GM21447 (cell line): ENCODE measurements around the gene ASB6.

Source experiments
- ATAC-seq: cut with Tn5 transposase; IDR thresholded peaks from one replicate; pipeline ENCODE4 v1.9.1; 2021; ENCODE audit not compliant: unreplicated experiment

The ASB6 gene, protein sequence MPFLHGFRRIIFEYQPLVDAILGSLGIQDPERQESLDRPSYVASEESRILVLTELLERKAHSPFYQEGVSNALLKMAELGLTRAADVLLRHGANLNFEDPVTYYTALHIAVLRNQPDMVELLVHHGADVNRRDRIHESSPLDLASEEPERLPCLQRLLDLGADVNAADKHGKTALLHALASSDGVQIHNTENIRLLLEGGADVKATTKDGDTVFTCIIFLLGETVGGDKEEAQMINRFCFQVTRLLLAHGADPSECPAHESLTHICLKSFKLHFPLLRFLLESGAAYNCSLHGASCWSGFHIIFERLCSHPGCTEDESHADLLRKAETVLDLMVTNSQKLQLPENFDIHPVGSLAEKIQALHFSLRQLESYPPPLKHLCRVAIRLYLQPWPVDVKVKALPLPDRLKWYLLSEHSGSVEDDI

DNA sequence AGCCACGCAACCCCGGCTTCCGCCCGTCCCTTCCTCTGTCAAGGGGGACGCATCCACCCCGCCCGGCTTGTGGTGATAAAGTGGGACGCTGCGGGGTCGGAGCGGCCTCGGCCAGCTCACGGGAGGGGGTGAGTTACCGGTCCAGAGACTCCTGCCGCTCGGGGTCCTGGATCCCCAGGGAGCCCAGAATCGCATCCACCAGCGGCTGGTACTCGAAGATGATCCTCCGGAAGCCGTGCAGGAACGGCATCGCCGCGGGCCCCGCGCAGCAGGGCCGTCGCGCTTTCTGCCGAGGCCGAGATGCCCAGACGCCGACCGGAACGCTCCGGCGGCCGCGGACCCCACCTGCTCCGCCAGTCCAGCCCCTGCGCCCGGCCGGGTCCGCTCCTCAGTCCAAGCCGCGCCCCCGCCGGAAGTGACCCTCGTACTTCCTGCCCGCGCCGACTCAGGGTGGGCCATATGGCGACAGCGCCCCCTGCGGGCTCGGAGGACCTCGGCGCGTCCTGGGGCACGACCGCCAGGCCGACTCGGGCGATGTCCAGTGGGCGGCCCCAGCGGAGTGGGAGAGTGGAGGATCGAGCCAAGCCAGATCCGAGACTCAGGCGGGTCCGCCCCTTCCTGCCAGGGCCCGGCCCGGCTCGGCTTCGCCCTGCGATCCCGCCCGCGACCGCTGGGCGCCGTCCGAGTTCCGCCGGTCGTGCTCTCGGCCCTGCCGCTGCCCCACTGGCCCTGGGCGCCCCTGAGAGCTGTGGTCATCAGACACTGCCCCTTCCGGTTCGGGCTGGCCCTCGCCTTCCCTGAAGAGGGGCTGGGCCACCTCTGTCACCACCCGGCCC lies at the start of gene ASB6:
TSS of gene ASB6 (minus strand) at position 402 of the 836 bp plus-strand sequence. CDS start at position 250, 152 bp downstream.
- peak; percentile 76 for ATAC-seq

DNA sequence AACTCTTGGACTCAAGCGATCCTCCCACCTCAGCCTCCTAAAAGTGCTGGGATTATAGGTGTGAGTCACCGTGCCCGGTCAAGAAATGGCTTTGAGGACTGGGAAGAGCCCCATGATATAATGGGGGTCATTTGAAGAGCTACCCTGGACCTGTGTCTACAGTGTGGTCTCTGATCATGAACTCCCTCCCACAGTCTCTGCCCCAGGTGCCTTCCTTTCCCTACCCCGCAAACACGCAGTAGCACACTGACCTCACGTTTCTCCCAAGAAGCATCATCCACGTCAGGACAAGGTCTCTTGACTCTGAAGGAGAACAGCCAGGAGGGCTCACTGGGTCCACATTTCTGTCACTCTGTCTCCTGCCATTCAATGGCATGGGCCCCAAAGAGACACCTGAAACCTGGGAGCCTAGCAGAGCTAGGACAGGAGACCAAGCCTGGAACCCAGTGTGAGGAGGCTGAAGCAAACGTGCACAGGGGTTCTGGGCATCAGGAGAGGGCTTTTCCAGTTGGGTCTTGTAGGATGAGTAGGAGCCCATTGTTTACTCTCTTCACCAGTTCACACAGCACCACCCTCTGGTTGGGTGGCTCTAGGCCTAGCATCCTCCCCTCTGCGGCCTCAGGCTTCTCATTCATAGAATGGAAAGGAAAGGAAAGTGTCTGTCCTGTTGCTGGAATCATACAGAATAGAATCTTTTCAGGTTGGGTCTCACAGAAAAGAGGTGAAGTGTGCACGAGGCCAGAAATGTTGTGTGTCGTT lies 46.5 kb upstream of the ASB6 start:
- no peak for ATAC-seq

DNA sequence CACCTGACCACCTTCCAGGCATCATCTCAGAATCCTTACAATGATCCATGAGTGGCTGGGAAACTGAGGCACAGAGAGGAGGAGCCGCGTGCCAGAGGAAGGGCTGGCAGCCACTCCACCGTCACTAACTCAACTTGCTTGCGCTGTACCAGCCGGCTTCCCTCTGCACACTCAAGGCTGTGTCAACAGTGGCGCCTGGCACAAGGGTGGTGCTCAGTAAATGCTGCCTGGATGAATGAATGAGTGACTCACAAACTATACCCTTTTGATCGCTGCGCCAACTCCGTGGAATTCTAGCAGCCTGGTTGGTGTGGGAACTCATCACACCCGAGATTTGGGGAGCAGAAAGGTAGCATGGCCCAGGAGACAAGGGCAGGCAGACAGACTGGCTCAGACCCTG lies 45.4 kb upstream of the ASB6 start:
- ATAC-seq = no peak

DNA sequence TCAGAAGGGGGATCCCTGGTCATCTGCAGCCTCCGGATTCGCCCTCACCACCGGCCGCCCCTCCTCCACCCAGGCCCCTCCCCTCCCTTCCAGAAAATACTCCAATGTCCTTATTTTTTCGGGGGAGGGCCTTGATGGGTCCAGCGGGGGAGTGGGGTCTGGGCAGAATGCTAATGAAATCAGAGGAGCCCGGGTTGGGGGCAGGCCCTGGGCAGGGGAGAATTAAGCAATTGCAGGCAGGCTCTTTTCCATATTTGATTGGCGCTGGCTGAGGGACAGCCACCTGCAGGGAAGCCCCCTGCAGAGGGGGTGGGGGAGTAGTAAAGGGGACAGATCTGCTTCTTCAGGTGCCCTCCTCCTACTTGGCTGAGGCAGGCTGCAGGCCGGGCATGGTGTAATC lies 44.8 kb upstream of the ASB6 start:
- ATAC-seq = no peak

DNA sequence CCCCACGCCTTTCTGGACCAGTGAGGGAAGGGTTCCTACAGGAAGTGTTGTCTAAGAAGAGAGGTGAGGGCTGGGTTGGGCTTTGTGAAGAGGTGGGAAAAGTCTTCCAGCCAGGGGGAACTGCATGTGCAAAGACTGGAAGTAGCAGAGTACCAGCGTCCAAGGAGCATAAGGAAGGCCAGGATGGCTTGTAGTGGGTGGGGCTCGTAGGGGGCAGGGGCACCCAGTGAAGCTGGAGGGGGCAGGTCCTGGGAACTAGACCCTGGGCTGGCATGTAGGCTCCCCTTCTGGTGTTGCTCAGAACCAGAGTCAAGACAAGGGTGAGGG lies 43.9 kb upstream of the ASB6 start:
- ATAC-seq = no peak

DNA sequence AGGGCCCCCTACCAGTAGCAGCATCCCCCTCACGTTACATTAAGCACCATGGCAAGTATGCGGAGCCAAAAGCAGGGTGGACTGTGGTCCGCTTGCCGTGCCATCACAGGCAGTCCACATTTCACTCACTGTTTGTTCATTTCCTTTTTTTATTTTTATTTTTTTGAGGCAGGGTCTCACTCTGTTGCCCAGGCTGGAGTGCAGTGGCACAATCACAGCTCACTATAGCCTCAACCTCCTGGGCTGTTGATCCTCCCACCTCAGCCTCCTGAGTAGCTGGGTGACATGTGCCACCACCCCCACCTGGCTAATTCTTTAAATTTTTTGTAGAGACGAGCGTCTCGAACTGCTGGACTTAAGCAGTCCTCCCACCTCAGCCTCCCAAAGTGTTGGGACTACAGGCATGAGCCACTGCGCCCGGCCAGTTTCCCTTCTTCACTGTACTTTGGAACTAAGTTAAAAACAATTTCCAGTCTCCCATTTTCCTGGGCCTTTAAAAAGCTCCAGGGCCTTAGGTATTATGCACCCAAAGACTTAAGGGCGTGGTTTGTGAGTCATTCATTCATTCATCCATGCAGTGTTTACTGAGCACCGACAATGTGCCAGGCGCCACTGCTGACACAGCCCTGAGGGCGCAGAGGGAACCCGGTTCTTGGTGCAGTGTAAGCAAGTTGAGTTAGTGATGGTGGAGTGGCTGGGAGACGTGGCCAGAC lies 43.4 kb upstream of the ASB6 start:
- no peak for ATAC-seq

DNA sequence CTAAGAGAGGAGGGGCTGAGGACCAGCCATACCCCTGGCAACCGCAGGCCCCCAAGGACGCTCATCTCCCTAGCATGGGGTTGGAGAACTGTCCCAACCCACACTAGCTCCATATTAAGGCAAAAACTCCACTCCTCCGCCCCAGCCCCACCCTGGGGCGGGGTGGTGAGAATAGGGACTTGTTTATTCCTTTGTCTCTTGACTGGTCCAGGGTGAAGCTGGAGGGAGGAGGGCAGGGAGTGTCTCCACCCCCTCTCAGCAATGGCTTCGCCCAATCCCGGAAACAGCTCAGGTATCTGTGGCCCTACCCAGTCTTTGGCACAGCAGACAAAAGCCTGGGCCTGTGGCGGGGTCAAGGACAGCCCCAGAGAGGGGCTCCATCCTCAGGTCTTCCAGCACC lies 40.4 kb upstream of the ASB6 start:
- no peak for ATAC-seq

DNA sequence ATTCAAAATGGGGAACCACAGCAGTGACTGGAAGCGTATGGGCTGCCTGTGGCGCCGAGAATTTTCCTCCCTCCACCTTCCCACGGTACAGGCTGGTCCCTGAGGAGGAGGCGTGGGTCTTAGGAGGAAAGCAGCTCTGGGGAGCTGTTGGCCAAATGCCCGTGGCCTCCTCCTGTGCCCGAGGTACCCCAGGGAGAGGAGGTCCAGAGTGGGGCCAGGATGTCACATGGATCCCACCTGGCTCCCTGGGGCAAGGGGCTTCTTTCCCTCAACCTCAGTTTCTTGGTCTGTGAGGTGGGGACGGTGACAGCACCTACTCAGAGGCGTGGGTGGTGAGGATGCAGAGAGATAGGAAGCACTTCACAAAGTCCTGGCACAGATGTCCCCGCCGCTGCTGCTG lies 40.0 kb upstream of the ASB6 start:
- ATAC-seq = no peak

DNA sequence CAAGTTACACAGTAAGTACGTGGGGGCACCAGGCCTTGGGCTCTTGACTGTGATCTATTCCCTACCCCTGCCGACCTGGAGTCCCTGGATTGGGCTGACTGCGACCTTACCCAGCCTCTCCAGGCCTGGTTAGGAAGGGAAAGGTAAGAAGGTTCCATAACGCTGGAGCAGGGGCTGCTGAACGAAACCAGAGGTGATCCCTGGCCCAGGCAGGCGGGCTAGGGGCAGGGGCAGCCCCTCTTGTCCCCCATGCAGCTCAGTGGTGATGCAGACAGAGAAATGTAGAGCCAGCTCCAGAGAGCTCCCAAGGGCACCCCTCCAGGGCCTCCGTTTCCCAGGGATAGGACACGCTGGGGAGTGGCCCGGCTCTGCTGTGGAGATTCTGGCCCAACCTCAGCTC lies 37.6 kb upstream of the ASB6 start:
- ATAC-seq = no peak

DNA sequence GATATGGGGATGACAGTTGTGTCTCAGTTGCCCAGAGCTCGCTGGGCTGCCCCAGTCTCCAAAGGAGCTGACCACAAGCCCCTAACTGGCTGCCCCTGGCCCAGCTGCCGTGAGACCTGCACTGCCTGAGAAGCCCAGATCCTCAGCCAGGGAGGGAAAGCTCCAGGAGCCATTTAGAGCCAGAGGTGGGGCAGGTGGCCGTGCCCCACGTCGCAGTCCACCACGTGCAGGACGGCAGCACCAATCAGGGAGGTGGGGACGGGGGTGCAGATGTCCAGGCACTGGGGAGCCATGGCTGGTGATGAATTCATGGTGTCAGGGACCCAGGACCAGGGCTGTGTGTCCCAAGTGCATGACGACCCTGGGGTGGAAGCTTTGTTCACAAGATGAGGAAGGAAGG lies 36.9 kb upstream of the ASB6 start:
- ATAC-seq = no peak

DNA sequence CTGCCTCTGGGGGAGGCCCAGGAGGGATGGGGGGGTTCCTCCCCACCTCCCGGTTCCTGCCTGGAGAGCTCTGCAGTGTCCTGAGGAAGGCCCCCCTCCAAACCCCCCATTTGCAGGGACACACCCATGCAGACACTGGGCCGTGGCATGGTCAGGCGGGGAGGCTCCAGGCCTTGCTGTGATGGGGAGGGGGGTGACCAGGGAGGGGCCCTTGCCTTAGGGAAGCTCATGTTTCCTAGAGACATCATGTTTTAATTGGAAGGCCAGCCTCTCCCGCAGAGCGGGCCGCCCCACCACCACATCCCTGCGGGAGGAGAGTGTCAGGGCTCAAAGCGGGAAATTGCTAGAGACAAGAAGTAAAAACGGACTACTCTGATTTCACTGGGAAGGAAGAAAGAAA lies 35.5 kb upstream of the ASB6 start:
- no peak for ATAC-seq

DNA sequence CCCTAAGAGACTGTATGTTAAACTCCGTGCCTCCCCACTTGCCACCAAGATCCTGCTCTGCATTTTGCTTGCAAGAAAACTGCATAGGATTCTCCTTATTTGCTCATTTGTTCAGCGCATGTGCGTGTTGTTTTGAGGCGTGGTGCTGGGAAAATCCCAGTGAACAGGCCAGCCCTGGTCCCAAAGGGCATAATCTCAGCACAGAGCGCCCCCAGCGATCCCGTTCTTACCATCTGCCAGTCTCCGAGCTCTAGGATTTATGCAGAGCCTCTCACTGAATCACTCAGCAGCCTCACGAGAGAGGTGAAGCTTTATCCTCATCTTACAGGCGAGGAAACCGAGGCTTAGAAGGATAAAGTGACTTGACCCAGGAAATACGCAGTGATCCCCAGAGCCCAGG lies 35.0 kb upstream of the ASB6 start:
- no peak for ATAC-seq

DNA sequence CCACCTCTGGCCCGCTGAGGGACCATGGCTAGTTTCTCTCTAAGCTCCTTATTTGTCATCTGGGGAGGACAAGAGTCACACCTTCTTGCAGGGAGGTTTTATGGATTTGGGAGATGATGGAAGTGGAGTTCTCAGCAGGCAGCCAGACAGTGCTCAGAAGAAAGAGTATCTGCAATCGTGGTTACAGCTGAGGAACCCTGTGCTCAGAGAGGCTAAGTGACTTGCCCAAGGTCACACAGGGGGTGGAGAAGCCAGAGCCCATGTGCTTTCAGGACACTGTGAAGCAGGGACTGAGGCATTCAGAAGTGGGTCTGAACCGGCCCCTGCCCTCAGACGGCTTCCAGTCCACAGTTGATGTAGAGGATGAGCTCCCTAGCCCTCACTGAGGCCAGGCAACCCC lies 34.3 kb upstream of the ASB6 start:
- no peak for ATAC-seq

DNA sequence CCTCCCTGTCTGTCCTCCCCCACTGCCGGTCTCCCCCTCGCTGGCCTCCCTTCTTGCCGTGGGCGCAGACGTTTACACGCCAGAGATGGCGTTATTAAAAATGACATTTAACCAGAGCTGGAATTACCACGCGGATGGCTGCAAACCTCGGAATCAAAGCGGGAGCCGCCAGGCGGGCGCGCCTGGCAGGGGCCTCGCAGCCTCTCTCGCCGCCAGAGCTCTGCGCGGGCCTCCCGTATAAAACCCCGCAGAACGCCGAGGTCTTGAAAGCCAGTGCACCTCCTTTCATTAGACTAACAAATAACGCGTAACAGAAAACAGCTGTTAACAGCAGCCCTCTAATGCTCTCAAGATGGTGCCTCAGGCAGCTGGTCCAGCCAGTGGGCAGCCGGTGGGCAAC lies 33.7 kb upstream of the ASB6 start:
- ATAC-seq = no peak

DNA sequence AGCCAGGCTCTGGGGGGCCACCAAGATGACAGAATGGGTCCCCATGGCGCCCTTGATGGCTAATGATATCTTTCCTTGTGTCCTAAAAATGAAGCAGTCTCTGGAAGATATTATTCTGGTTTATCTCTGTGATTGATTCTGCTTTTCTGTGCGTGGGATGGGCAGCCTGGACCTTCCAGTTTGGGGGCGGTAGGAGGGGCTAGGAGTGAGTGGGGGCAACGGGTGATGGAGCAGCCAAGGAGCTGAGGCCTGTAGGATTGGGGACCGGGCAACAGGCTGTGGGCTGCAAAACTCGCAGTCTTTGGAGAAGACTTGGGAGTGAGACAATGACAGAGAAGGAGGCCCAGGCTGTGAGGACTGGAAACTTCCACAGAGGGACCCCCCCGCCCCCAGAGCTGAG lies 32.3 kb upstream of the ASB6 start:
- no peak for ATAC-seq

DNA sequence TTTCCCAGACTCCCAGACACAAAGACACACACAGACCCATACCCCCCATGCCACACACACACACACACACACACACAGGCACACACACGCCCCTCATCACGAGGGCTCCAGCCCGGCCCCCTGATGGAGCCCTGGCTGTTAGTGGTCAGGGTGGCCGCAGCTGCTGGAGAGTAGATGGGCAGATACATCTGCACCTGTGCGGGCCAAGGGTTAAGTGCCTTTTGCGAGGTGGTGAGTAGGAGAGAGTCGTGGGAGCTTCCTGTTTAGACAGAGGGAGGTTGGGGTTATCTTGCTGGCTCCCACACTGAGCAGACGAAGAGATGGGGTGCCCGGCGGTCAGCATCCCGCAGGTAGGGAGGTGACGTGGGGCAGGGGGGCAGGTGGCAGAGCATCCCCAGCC lies 31.7 kb upstream of the ASB6 start:
- no peak for ATAC-seq

DNA sequence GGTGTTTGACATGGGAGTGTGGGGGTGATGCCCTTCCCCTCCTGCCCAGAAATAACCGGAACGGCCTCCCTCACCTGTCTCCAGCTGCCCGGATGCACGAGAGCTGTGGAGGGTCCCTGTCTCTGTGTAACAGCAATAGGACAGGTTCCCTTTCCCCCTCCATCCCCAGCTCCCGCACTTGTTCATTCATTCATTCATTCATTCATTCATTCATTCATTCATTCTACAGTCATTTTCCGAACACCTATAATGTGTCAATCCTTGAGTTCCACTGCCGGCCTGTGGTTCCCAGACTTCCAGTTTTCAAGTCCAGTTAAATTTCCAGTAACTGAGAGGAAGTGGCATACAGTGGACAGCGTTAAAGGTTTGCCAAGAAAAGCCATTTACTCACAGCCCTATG lies 30.8 kb upstream of the ASB6 start:
- no peak for ATAC-seq

DNA sequence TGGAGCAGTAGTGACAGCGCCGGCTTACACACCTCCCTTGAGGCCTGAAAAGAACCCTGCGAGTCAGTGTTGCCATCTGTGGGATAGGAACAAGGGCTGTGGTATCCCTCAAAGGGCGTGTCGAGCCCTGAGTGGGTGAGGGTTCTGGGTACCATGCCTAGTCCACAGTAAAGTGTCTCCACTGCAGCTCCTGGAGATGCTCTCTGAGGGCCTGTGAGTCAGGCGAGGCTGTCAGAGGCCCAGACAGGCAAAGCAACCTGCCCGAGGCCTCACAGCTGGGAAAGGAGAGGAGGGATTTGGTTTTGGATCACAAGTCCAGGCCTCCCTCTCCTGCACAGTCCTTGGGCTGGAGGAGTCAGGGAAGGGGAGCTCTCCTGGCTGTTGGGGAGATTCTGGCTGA lies 29.6 kb upstream of the ASB6 start:
- no peak for ATAC-seq

DNA sequence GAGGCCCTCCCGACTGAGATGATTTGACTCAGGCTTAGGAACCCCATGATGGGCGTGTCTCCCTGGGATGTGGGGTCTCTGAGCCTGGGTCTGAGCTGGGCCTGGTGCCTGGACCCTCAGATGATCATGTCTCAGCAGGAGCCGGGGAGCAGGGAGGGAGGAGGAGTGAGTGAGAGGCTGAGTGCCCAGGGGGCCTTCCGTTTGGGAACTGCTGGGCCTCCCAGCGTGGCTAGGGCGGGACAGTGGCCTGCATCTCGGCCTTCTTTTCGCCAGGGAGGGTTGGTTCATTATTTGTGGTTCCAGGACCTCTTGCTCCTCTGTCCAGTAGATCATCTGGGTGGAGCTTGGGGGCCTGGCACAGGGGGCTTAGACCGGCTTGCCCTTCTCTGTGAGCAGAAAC lies 29.1 kb upstream of the ASB6 start:
- no peak for ATAC-seq

DNA sequence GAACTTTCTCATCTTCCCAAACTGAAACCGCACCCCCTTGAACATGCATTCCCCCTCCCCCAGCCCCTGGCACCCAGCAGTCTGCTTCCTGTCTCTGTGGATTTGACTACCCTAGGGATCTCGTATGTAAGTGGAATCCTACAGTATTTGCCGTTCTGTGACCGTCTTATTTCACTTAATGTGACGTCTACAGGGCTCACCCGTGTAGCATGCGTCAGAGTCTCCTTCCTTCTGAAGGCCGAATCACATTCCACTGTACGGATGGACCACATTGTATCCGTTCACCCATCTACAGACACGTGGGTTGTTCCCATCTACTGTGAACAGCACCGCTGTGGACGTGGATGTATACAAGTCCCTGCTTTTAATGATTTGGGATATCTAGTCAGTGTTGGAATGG lies 28.0 kb upstream of the ASB6 start:
- ATAC-seq = no peak

DNA sequence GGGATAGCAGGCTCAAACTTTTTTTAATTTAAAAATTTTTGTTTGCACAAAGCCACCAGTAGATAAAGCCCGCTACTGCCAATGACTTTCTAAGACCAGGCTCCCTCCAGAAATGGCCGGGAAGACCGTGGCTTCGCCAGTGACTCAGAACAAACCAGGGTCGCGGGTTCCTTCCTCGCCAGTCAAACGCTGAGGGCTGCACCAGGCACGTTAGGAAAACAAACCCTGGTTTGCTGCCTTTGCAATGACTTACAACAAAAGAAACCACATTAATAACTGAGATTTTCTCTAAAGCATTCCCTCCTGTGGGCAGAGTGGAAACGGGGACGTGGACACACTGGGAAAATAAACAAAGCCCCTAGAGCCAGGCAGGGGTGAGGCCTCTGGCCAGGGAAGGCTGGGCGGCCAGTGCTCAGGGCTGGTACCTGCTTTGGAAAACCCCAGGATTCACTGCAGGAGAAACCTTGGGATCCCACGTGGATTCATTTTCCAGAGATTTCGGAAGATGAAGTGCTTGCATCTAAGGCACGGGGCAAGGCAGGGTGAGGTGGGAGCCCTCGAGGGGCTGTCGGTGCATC lies 27.3 kb upstream of the ASB6 start:
- ATAC-seq = no peak
